ENCODE data around the gene PAK4. TPM values are rescaled to one million over a fixed set of nuclear protein-coding genes. Genes with fewer than 3 reads are reported as not detected.

Gene PAK4
- total RNA-seq, 1 donor from 2014 or later, result 19.4 TPM

DNA sequence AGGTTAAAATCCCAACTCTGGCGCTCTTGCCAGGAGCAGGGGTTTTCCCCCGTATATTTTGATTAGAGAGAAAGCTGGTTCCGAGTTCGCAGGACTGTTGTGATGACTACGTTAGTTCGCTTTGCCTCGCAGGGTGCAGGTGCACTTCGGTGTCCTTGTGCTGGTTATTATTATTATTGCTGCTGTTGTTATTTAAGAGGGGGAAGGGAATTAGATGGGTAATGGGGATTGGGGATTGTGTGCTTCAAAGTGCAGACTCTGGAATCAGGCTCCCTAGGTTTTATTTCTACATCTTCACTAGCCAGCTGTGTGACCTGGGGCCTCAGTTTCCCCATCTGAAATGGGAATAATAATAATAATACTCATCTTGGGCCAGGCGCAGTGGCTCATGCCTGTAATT lies 26.2 kb upstream of the PAK4 start:
- TF ChIP-seq, protein P1, sequence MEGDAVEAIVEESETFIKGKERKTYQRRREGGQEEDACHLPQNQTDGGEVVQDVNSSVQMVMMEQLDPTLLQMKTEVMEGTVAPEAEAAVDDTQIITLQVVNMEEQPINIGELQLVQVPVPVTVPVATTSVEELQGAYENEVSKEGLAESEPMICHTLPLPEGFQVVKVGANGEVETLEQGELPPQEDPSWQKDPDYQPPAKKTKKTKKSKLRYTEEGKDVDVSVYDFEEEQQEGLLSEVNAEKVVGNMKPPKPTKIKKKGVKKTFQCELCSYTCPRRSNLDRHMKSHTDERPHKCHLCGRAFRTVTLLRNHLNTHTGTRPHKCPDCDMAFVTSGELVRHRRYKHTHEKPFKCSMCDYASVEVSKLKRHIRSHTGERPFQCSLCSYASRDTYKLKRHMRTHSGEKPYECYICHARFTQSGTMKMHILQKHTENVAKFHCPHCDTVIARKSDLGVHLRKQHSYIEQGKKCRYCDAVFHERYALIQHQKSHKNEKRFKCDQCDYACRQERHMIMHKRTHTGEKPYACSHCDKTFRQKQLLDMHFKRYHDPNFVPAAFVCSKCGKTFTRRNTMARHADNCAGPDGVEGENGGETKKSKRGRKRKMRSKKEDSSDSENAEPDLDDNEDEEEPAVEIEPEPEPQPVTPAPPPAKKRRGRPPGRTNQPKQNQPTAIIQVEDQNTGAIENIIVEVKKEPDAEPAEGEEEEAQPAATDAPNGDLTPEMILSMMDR (IDR thresholded peaks at IDR 0.05), result no peak
- TF ChIP-seq POLR2AphosphoS5 (IDR thresholded peaks at IDR 0.05; ENCODE audit: insufficient read depth in 1 of 2, low read depth in 1 of 2) (no peak), POLR2A (IDR thresholded peaks at IDR 0.05) (no peak)
- H3K27me3 ChIP-seq, result peaks cover 2% of the 10 kb centered on the region

DNA sequence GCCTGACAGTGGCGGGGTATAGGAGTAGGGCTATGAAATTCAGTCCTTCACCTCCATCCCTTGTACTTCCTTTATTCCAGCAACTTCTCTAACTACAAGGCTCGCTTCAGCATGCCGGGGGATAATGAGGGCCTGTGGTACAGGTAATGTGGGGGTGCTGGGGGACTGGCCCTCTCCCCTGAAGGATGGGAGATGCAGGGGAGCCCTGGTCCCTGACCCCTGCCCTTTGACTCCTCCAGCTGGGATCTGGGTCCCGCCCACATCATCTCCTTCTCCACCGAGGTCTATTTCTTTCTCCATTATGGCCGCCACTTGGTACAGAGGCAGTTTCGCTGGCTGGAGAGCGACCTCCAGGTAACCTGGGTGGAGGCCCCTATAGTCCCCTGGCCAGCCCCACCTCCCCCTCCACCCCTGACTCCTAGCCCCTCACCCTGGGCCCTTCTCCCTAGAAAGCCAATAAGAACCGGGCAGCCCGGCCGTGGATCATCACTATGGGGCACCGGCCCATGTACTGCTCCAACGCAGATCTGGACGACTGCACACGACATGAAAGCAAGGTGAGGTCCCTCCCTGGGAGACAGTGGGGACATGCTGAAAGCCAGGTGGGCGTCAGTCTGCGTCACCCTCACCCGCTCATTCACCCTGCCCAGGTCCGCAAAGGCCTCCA lies 25.0 kb upstream of the PAK4 start:
- Histone ChIP-seq H3K4me1 (no peaks in the 10 kb centered on the region), H3K27me3 (peaks cover 2% of the 10 kb centered on the region), H3K27ac (no peak overlapping the region), H3K4me3 (no peak overlapping the region), H3K9me3 (no peaks in the 10 kb centered on the region), H3K36me3 (no peaks in the 10 kb centered on the region)
- TF ChIP-seq POLR2A (IDR thresholded peaks at IDR 0.05) (no peak), POLR2AphosphoS5 (IDR thresholded peaks at IDR 0.05; ENCODE audit: insufficient read depth in 1 of 2, low read depth in 1 of 2) (no peak)
- TF ChIP-seq, protein P1 (IDR thresholded peaks at IDR 0.05), result no peak
- no peak for DNase-seq (ENCODE audit: extremely low spot score in 2 of 2)
- intact Hi-C loops (cut with DNase I), result no loop called here

More for the DNA sequence above, 26.2 kb upstream of the PAK4 start:
- Histone ChIP-seq H3K36me3 (no peaks in the 10 kb centered on the region), H3K9me3 (no peaks in the 10 kb centered on the region), H3K4me3 (no peak overlapping the region), H3K27ac (no peak overlapping the region), H3K4me1 (no peaks in the 10 kb centered on the region)
- no peak for DNase-seq (ENCODE audit: extremely low spot score in 2 of 2)
- intact Hi-C loops (cut with DNase I), result no loop called here

DNA sequence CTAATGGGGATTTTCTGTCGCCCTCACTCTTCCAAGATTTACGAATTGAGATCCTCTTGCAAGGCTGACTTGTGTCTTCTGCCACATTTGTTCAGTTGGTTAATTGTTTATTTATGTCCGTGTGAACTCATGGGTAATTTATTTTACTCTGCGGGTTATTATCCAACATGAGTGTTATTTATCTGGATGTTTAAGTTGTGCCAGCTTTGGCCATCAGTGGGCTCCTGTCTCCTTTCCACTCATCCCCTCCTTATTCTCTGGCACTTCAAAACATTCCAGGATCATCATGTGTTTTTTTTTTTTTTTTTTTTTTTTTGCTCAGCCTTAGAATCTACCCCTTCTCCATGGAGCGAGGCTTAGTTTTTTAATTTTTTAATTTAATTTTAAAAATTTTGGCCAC lies 22.4 kb upstream of the PAK4 start:
- no peaks in the 10 kb centered on the region for H3K9me3 ChIP-seq
- no peak for DNase-seq (ENCODE audit: extremely low spot score in 2 of 2)
- H3K4me3 ChIP-seq, result no peak overlapping the region
- H3K36me3 ChIP-seq, result no peaks in the 10 kb centered on the region
- intact Hi-C loops (cut with DNase I), result no loop called here
- TF ChIP-seq, protein P1 (IDR thresholded peaks at IDR 0.05), result no peak
- TF ChIP-seq POLR2AphosphoS5 (IDR thresholded peaks at IDR 0.05; ENCODE audit: insufficient read depth in 1 of 2, low read depth in 1 of 2) (no peak), POLR2A (IDR thresholded peaks at IDR 0.05) (no peak)
- no peaks in the 10 kb centered on the region for H3K4me1 ChIP-seq
- H3K27me3 ChIP-seq, result peaks cover 2% of the 10 kb centered on the region
- no peak overlapping the region for H3K27ac ChIP-seq

DNA sequence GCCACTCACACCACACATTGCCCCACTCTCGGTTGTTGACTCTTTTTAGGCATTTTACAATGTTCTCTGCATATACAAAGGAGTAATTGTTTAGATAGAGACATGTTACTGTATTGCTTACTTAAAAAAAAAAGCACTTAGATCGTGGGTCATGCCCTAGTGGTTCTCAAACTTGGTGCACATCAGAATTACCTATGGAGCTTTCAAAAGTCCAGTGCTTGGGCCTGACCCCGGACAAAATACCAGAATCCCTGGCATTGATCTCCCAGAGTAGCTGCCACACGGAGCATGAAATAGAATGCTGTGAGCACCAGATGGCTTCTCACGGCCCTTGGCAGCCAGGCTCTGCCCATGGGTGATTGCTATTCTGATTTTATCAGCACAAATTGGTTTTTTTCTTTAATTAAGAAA lies 21.4 kb upstream of the PAK4 start:
- DNase-seq (ENCODE audit: extremely low spot score in 2 of 2), result no peak
- Histone ChIP-seq H3K9me3 (no peaks in the 10 kb centered on the region), H3K36me3 (no peaks in the 10 kb centered on the region), H3K4me3 (no peak overlapping the region), H3K4me1 (no peaks in the 10 kb centered on the region), H3K27ac (no peak overlapping the region), H3K27me3 (no peaks in the 10 kb centered on the region)
- intact Hi-C loops (cut with DNase I), result no loop called here
- TF ChIP-seq POLR2A (IDR thresholded peaks at IDR 0.05), result no peak
- TF ChIP-seq POLR2AphosphoS5 (IDR thresholded peaks at IDR 0.05; ENCODE audit: insufficient read depth in 1 of 2, low read depth in 1 of 2), result no peak
- TF ChIP-seq, protein P1 (IDR thresholded peaks at IDR 0.05), result no peak

DNA sequence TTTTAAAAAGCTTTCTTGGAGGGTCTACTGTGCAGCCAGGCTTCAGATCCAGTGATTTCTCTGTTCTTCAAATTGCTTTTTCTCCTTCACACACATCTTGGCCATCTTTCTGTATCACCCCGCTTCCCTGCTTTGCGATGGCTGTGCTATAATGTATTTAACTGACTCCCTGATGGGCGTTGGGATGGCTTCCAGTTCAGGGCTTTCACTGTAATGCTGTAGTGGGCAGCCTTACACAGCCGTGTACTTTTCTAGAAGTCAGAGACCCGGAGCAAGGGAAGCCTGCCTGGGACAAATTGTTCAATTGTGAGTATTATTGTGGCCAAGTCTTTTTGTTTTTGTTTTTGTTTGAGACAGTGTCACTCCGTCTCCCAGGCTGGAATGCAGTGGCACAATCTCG lies 19.4 kb upstream of the PAK4 start:
- TF ChIP-seq POLR2AphosphoS5 (IDR thresholded peaks at IDR 0.05; ENCODE audit: insufficient read depth in 1 of 2, low read depth in 1 of 2) (no peak), POLR2A (IDR thresholded peaks at IDR 0.05) (no peak)
- TF ChIP-seq, protein P1 (IDR thresholded peaks at IDR 0.05), result no peak
- Histone ChIP-seq H3K4me1 (no peaks in the 10 kb centered on the region), H3K27ac (no peak overlapping the region), H3K27me3 (no peaks in the 10 kb centered on the region), H3K9me3 (no peaks in the 10 kb centered on the region), H3K36me3 (no peaks in the 10 kb centered on the region), H3K4me3 (no peak overlapping the region)
- no peak for DNase-seq (ENCODE audit: extremely low spot score in 2 of 2)
- intact Hi-C loops (cut with DNase I), result no loop called here

Measured in vagina (tissue), 2 donors.